Activated CD4-positive, alpha-beta T cell treated with anti-CD3 and anti-CD28 coated beads, Interleukin-2, amount 50 U/mL, for 4 hours (primary cell): ENCODE results near the gene DMAC2L.
"Not testable (repeated sequence)": the region's sequence is repeated elsewhere in the genome, so short reads cannot be mapped to it uniquely, and the experiment has no call there.

Source experiments
- DNase-seq, 2 experiments: peaks; one replicate each; pipeline ENCODE4 v3.0.0-alpha.2; 2020

DMAC2L gene

GRCh38 chr14:50331596-50331995 lies 19.5 kb downstream of the DMAC2L start:
- no peak for DNase-seq

DNA sequence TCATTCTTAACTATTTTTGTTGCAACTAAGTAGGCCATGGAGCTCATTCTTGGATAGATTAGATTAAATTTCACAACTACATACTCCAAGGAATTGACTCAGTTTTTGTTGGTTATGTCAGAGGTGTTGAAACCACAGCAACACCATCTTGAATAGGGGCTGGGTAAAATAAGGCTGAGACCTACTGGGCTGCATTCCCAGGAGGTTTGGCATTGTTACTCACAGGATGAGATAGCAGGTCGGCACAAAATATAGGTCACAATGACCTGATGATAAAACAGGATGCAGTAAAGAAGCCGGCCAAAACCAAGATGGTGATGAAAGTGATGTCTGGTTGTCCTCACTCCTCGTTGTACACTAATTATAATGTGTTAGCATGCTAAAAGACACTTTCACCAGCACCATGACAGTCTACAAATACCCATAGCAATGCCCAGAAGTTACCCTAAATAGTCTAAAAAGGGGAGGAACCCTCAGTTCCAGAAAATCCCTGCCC lies 20.9 kb downstream of the DMAC2L start:
- no peak for DNase-seq

- no peak for DNase-seq
Measured at GRCh38 chr14:50334211-50334610, 22.1 kb downstream of the DMAC2L start.

DNA sequence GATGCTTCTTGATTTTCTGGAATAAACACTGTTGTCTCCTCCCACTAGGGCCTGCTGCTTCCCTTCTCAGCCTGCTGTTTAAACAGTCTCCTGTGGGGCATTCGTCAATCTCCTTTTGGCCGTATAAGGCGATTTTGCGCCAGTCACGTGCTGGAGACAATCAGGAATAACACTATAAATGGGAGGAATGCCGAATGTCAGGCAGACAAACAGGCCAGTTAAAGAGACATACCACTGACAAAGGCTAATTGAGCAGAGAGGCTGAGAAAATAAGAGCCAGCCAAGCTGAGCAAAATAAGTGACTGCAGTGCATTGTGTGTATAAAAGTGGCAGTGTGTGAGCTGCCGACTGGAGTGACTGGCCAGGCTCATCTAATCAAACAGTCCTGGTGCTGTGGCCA lies 23.3 kb downstream of the DMAC2L start:
- no peak for DNase-seq

DNA sequence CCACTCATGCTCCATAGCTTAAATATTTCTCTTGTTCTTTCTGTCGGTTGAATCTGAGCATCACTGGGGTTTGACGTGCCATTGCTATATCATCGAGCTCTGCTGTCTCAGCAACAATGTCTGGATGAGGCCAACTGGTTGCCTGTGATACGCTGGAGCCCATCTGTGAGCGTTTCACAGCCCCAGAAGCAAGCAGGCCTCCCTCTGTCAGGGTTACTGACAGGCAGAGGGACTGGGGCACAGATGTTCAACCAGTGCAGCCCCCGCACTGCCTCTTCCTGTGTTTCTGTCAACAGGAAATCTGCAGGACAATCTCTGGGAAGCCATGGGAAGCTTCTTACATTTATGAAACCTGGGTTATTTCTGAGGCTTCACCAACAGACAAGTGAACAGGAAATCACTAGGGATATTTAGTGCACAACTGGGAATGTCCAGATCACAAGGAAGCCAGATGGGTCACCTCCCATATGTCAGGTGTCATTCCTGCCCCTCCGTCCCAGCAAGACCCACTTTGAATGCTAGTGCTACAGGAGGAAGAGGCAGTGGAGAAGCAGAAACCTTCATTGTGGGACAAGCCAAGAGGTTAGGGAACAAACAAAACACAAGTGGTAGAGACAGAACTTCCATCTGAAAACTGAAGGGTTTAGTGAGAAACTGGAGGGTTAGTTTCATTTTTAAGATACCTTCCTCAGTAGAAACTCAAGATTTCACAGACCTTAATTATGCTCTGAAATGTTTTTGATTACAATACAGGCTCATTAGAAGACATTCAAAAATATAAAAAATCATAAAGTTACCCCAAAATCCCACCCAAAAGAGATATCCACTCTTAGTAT lies 24.1 kb downstream of the DMAC2L start:
- DNase-seq, result no peak

- no peak for DNase-seq
Measured at GRCh38 chr14:50338587-50338986, 26.5 kb downstream of the DMAC2L start.

- DNase-seq, result no peak
Measured at GRCh38 chr14:50339178-50339804, 27.2 kb downstream of the DMAC2L start.

- DNase-seq, result no peak
Measured at GRCh38 chr14:50340045-50340444, 27.9 kb downstream of the DMAC2L start.

DNA sequence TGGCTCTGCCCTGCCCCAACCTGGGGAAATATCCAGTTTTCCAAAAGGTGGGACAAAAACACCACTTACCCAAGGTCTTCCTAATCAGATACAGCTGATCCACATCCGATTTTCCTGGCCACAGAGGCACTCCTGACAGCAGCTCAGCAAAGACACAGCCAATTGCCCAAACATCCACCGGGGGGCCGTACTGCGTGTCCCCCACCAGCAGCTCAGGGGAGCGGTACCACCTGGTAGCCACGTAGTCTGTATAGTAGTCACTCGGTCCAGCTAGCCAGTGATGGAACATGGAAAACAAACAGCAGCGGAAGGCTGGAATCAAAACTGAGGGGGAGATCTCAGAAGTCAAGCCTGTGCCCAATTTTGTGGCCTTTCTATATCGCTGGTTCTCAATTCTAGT lies 28.8 kb downstream of the DMAC2L start:
- DNase-seq, result no peak

- DNase-seq, result peak; percentile 10 to 13
Measured at GRCh38 chr14:50342221-50343078, 30.3 kb downstream of the DMAC2L start.

DNA sequence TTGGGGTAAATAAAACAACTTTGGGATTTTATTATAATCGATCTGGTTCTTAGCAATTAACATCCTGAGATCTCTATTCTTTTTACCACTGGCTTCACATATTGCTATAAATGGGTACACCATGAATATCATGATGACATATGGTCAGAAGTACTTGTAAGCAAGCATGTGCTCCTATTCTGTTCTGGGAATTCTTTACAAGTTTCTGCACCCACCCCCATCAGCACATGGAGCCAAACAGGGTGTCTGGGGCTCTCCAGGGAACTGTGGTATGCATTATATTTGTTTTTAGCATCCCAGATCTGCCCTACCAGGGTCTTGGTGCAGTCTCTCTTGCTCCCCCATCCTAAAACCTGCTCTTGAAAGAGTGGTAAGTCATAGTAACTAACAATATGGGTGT lies 31.3 kb downstream of the DMAC2L start:
- no peak for DNase-seq

- peak; percentile 43 to 47 for DNase-seq
Measured at GRCh38 chr14:50344116-50344775, 32.1 kb downstream of the DMAC2L start.

GRCh38 chr14:50344876-50345563 lies 32.9 kb downstream of the DMAC2L start:
- no peak for DNase-seq

- DNase-seq, result no peak
Measured at GRCh38 chr14:50345846-50346422, 33.8 kb downstream of the DMAC2L start.

GRCh38 chr14:50347521-50347920 lies 35.4 kb downstream of the DMAC2L start:
- no peak for DNase-seq

DNA sequence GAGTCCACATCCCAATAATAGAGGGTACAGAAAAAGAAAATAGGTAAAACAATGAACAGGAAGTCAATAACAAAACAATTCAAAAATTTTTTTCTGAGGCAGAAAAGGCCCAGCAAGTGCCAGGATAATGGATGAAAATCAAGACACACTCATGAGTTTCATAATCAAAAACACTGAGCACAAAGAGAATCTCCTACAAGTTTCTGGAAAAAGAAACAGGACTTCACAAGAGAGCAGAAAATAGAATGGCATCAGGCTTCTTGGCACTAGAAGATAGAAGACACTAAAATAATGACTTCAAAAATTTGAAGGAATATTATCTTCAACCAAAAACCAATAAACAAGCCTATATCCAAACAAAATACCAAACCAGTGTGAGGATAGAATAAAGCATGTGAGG lies 36.8 kb downstream of the DMAC2L start:
- no peak for DNase-seq

DNA sequence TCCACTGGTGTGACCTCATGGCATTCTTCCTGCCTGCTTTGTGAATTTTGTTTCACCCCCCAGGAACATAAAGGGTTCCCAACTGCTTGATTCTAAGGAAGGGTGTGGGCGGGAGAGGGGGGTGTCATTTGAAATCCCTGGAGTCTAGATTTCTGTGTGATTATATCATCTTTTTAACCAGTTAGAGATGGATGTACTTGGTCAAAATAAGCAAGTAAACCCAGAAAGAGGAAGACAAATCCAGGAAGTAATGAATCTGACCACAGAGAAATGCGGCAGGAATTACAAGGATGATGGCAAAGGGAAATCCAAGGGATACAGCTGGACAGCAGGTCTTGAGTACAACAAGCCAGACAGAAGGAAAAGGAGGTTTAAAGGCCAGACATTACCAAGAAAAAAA lies 38.9 kb downstream of the DMAC2L start:
- DNase-seq, result no peak

DNA sequence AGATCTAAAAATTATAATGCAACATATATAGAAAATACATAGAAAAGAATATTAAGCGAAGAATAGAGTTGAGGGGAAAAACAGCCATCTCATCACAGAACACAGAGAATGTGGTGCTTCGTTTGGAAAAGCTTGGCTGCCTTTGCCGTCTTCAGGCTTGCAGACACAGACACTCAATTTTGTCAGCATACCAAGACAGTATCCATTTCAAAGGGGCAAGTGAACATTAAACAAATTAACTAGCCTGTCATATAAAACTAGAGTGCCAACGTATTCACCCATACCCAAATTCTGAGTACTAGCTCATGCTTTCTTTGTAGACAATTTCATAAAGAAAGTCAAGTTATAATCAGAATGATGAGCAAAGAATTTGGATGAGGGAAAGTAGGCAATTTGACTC lies 40.5 kb downstream of the DMAC2L start:
- no peak for DNase-seq

DNA sequence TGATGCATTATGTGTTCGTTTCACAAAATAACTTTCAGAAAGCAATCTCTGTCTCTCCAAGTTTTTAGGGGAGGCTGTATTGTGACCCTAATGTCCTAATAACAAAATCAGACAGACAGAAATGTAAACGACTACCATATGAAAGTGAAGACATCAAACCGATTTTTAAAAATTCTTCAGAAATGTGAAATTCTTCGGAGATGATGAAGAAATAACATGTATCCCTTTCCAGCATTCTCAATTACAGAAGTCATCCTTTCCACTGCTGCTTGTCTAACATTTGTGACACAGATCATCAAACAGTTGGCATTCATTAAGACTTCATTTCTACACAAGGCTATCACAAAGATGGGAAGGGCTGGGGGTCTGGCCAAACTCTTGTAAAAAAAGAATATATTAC lies 41.0 kb downstream of the DMAC2L start:
- no peak for DNase-seq

- DNase-seq, result no peak
Measured at GRCh38 chr14:50354527-50354926, 42.4 kb downstream of the DMAC2L start.

DNA sequence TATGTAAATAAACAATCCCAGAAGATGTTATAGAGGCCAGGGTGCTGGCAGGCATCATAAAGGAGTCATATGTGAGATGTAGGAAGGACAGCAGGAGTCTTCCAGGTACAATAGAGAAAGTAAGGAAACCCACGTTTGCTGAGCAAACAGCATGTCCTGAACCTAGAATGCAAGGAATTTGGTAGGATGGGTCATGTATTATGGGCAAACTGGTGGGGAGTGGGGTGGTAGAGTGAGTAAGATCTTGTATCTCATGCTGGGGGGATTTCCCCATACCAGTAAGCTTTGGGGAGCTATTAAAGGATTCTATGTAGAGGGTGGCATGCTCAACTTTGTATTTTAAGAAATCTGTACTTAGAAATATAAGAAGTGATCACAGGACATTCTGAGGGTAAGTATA lies 43.6 kb downstream of the DMAC2L start:
- DNase-seq, result no peak

- not testable (repeated sequence) for DNase-seq
Measured at GRCh38 chr14:50356283-50356682, 44.2 kb downstream of the DMAC2L start.
